Stimulated activated naive CD4-positive, alpha-beta T cell (primary cell): ENCODE results near the gene LMF1.
A peak's percentile ranks its signal among the peaks of the same experiment; 100 is the strongest.

ENCODE experiments used
- DNase-seq, 6 experiments: peaks; one replicate each; lab custom pipeline; 2025; lab: John Stamatoyannopoulos, UW

LMF1 gene

GRCh38 chr16:984736-985636 is 14.2 kb upstream of the LMF1 start:
- no peak for DNase-seq

- no peak for DNase-seq
Observed at GRCh38 chr16:984121-984694, 13.4 kb upstream of the LMF1 start.

GRCh38 chr16:983044-984030 is 12.6 kb upstream of the LMF1 start:
- DNase-seq, result no peak

- peak in 3 of 6 experiments; percentile 11 to 37 (median 32) for DNase-seq
Observed at GRCh38 chr16:982145-983043, 11.6 kb upstream of the LMF1 start.

- DNase-seq, result peak in 1 of 6 experiments; percentile 14
Observed at GRCh38 chr16:981695-982144, 10.9 kb upstream of the LMF1 start, which contains the start of gene SOX8. Gene SOX8, plus strand, starts transcription at chr16:981770. Its CDS starts 153 bp downstream, at chr16:981923.

- no peak for DNase-seq
Observed at GRCh38 chr16:980595-980854, 9.7 kb upstream of the LMF1 start.

GRCh38 chr16:979859-980594 is 9.2 kb upstream of the LMF1 start:
- peak in 1 of 6 experiments; percentile 20 for DNase-seq

- DNase-seq, result no peak
Observed at GRCh38 chr16:979147-979546, 8.4 kb upstream of the LMF1 start.

GRCh38 chr16:978403-978802 is 7.6 kb upstream of the LMF1 start:
- no peak for DNase-seq

- DNase-seq, result no peak
Observed at GRCh38 chr16:977896-978295, 7.1 kb upstream of the LMF1 start.

GRCh38 chr16:977081-977701 is 6.4 kb upstream of the LMF1 start:
- DNase-seq, result no peak

- peak; percentile 12 to 49 (median 32) for DNase-seq
Observed at GRCh38 chr16:976389-976931, 5.7 kb upstream of the LMF1 start.

- no peak for DNase-seq
Observed at GRCh38 chr16:975291-975690, 4.5 kb upstream of the LMF1 start.

- DNase-seq, result no peak
Observed at GRCh38 chr16:974611-975261, 4.0 kb upstream of the LMF1 start.

GRCh38 chr16:974001-974601 is 3.3 kb upstream of the LMF1 start:
- DNase-seq, result no peak

- DNase-seq, result no peak
Observed at GRCh38 chr16:973366-973765, 2.6 kb upstream of the LMF1 start.

GRCh38 chr16:972316-973002 is 1.7 kb upstream of the LMF1 start:
- DNase-seq, result no peak

GRCh38 chr16:971981-972315 is 1.2 kb upstream of the LMF1 start:
- no peak for DNase-seq

GRCh38 chr16:971582-971905 is 760 bp upstream of the LMF1 start:
- DNase-seq, result no peak
